ENCODE results near the gene HKDC1.

DNA sequence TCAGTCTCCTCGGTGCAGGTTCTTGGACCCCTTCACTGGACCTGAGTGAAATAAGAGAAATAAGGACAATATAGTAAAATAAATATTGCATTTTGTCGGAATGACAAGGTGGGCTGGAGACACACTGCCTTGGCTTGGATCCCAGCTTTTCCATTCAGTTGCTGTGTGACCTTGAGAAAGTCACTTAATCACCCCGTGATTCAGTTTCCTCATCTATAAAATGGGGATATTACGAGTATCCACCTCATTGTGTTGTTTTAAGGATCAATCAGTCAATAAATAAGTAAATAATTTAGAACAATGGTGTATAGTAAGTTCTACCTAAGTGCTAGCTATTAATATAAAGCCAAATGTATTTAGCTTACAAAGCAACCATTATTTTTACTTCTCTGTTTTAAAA lies 87.3 kb downstream of the HKDC1 start:
- TF ChIP-seq EZH2phosphoT487 (IDR thresholded peaks at IDR 0.05; ENCODE audit: borderline replicate concordance) (no peak), EZH2 (IDR thresholded peaks at IDR 0.05) (no peak), POLR2A (IDR thresholded peaks at IDR 0.05; ENCODE audit: borderline replicate concordance, extremely low read depth, insufficient read depth, insufficient read length) (no peak), CTCF (IDR thresholded peaks at IDR 0.05 in 2 of 3, conservative IDR thresholded peaks at IDR 0.05 in 1 of 3; ENCODE audit: borderline replicate concordance in 1 of 3, insufficient read depth in 1 of 3, low read depth in 2 of 3, low read length in 2 of 3) (no peak)
